C4-2B (cell line): ENCODE measurements around the gene PPP4R3B.

Experiments used
- ZFX ChIP-seq: fragments of 450-650 bp; IDR thresholded peaks from 2 replicates; pipeline ENCODE4 v1.6.1; 2017
- TF ChIP-seq, protein P1 (sequence below): fragments of 450-650 bp; conservative IDR thresholded peaks from 2 replicates; pipeline ENCODE4 v1.5.1; 2017; ENCODE audit warnings: mild to moderate bottlenecking

GRCh38 chr2:55555977-55556376, 61.4 kb downstream of the PPP4R3B start:
- TF ChIP-seq, protein P1, sequence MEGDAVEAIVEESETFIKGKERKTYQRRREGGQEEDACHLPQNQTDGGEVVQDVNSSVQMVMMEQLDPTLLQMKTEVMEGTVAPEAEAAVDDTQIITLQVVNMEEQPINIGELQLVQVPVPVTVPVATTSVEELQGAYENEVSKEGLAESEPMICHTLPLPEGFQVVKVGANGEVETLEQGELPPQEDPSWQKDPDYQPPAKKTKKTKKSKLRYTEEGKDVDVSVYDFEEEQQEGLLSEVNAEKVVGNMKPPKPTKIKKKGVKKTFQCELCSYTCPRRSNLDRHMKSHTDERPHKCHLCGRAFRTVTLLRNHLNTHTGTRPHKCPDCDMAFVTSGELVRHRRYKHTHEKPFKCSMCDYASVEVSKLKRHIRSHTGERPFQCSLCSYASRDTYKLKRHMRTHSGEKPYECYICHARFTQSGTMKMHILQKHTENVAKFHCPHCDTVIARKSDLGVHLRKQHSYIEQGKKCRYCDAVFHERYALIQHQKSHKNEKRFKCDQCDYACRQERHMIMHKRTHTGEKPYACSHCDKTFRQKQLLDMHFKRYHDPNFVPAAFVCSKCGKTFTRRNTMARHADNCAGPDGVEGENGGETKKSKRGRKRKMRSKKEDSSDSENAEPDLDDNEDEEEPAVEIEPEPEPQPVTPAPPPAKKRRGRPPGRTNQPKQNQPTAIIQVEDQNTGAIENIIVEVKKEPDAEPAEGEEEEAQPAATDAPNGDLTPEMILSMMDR, result no peak
- no peak for TF ChIP-seq ZFX
